ENCODE measurements around the gene CRY1. TPM values are rescaled to one million over a fixed set of nuclear protein-coding genes. Genes with fewer than 3 reads are reported as not detected.
A peak's percentile ranks its signal among the peaks of the same experiment; 100 is the strongest.
"Not testable (repeated sequence)": the region's sequence is repeated elsewhere in the genome, so short reads cannot be mapped to it uniquely, and the experiment has no call there.

Gene CRY1
- total RNA-seq, 1 donor from 2014 or later, result 20.6 TPM

GRCh38 chr12:107086314-107086713 lies 7.0 kb downstream of the CRY1 start:
- Histone ChIP-seq H3K27me3 (ENCODE audit: control insufficient read depth, insufficient read depth, low read length) (no peaks in the 10 kb centered on the region), H3K4me3 (ENCODE audit: low read depth, low read length) (no peak overlapping the region), H3K36me3 (ENCODE audit: control insufficient read depth, insufficient read depth, low read length) (no peaks in the 10 kb centered on the region)
- no peak for DNase-seq (ENCODE audit: low read depth)
- TF ChIP-seq CTCF (IDR thresholded peaks at IDR 0.05; ENCODE audit: insufficient read depth, low read length, poor library complexity, severe bottlenecking), result no peak

- Histone ChIP-seq H3K27me3 (ENCODE audit: control insufficient read depth, insufficient read depth, low read length) (no peaks in the 10 kb centered on the region), H3K36me3 (ENCODE audit: control insufficient read depth, insufficient read depth, low read length) (no peaks in the 10 kb centered on the region), H3K4me3 (ENCODE audit: low read depth, low read length) (no peak overlapping the region)
- DNase-seq (ENCODE audit: low read depth), result no peak
- no peak for TF ChIP-seq CTCF (IDR thresholded peaks at IDR 0.05; ENCODE audit: insufficient read depth, low read length, poor library complexity, severe bottlenecking)
These were observed 11.6 kb downstream of the CRY1 start for GRCh38 chr12:107081778-107082177.

- no peak overlapping the region for H3K4me3 ChIP-seq (ENCODE audit: low read depth, low read length)
- no peaks in the 10 kb centered on the region for H3K36me3 ChIP-seq (ENCODE audit: control insufficient read depth, insufficient read depth, low read length)
- no peak for DNase-seq (ENCODE audit: low read depth)
- no peaks in the 10 kb centered on the region for H3K27me3 ChIP-seq (ENCODE audit: control insufficient read depth, insufficient read depth, low read length)
- no peak for TF ChIP-seq CTCF (IDR thresholded peaks at IDR 0.05; ENCODE audit: insufficient read depth, low read length, poor library complexity, severe bottlenecking)
These were observed 13.1 kb downstream of the CRY1 start for GRCh38 chr12:107080299-107080698.

GRCh38 chr12:107079172-107080011 lies 14.0 kb downstream of the CRY1 start:
- no peak overlapping the region for H3K4me3 ChIP-seq (ENCODE audit: low read depth, low read length)
- no peak for DNase-seq (ENCODE audit: low read depth)
- H3K36me3 ChIP-seq (ENCODE audit: control insufficient read depth, insufficient read depth, low read length), result no peaks in the 10 kb centered on the region
- peak; percentile 43 for TF ChIP-seq CTCF (IDR thresholded peaks at IDR 0.05; ENCODE audit: insufficient read depth, low read length, poor library complexity, severe bottlenecking)
- no peaks in the 10 kb centered on the region for H3K27me3 ChIP-seq (ENCODE audit: control insufficient read depth, insufficient read depth, low read length)

GRCh38 chr12:107073266-107073665 lies 20.1 kb downstream of the CRY1 start:
- not testable (repeated sequence) for H3K27me3 ChIP-seq (ENCODE audit: control insufficient read depth, insufficient read depth, low read length); DNase-seq (ENCODE audit: low read depth); H3K36me3 ChIP-seq (ENCODE audit: control insufficient read depth, insufficient read depth, low read length); H3K4me3 ChIP-seq (ENCODE audit: low read depth, low read length)

GRCh38 chr12:107066691-107067090 lies 26.7 kb downstream of the CRY1 start:
- TF ChIP-seq CTCF (IDR thresholded peaks at IDR 0.05; ENCODE audit: insufficient read depth, low read length, poor library complexity, severe bottlenecking), result no peak
- Histone ChIP-seq H3K36me3 (ENCODE audit: control insufficient read depth, insufficient read depth, low read length) (no peaks in the 10 kb centered on the region), H3K27me3 (ENCODE audit: control insufficient read depth, insufficient read depth, low read length) (no peaks in the 10 kb centered on the region), H3K4me3 (ENCODE audit: low read depth, low read length) (no peak overlapping the region)
- DNase-seq (ENCODE audit: low read depth), result no peak
